Peyer's patch (tissue), 4 donors: ENCODE data around the gene KCNJ9. TPM values are rescaled to one million over a fixed set of nuclear protein-coding genes. Genes with fewer than 3 reads are reported as not detected.

ENCODE experiments used
- DNase-seq, 3 donors: peaks; one replicate each; pipeline ENCODE4 v3.0.0-alpha.2; 2017 to 2019
- H3K27ac ChIP-seq, 4 donors: fragments of 200-600 bp; sonication (generic); one replicate each; pipeline ENCODE4 v1.5.1; 2016 to 2019
- H3K27me3 ChIP-seq, 2 donors: fragments of 200-600 bp; sonication (generic); one replicate each; pipeline ENCODE4 v1.5.1; 2019
- H3K36me3 ChIP-seq, 3 donors: fragments of 200-600 bp; sonication (generic); one replicate each; pipeline ENCODE4 v1.5.1; 2016 to 2019
- H3K4me1 ChIP-seq, 4 donors: fragments of 200-600 bp; sonication (generic); one replicate each; pipeline ENCODE4 v1.5.1; 2016 to 2019
- H3K4me3 ChIP-seq, 4 donors: fragments of 200-600 bp; sonication (generic); 1 replicate in 3 of 4; 2 replicates in 1 of 4; pipeline ENCODE4 v1.5.1; 2016 to 2019; ENCODE audit warnings: mild to moderate bottlenecking in 1 of 4
- H3K9me3 ChIP-seq, 4 donors: fragments of 200-600 bp; sonication (generic); one replicate each; pipeline ENCODE4 v1.5.1; 2016 to 2019; ENCODE audit warnings: mild to moderate bottlenecking in 1 of 4
- CTCF ChIP-seq, 6 experiments: fragments of 450-650 bp in 4 of 6; fragments of 200-600 bp in 2 of 6; sonication (generic) in 1 of 6; IDR thresholded peaks; one replicate each; pipeline ENCODE4 v1.5.1; 2017 to 2019; ENCODE audit warnings: antibody characterized with exemption in 6 of 6, mild to moderate bottlenecking in 3 of 6, moderate library complexity in 1 of 6
- POLR2A ChIP-seq, 2 donors: fragments of 450-650 bp; IDR thresholded peaks; one replicate each; pipeline ENCODE4 v1.5.1; 2017; ENCODE audit warnings: antibody characterized with exemption in 2 of 2, mild to moderate bottlenecking in 2 of 2, moderate library complexity in 2 of 2
- total RNA-seq, 4 donors: library from RNA; depleted of rRNA; stranded (reverse); fragments of >200 nt; gene quantifications; one replicate each; pipeline ENCODE4 v1.1.0, GENCODE V29; 2016

Gene KCNJ9
- total RNA-seq, 4 donors from 2014 or later = not detected

GRCh38 chr1:160134791-160135572 lies 53.6 kb downstream of the KCNJ9 start:
- H3K4me3 ChIP-seq = no peak overlapping the region
- DNase-seq = no peak
- H3K9me3 ChIP-seq = no peaks in the 10 kb centered on the region
- TF ChIP-seq POLR2A (IDR thresholded peaks at IDR 0.05) (no peak), CTCF (IDR thresholded peaks at IDR 0.05) (no peak)
- H3K36me3 ChIP-seq = no peaks in the 10 kb centered on the region
- no peaks in the 10 kb centered on the region for H3K4me1 ChIP-seq
- H3K27me3 ChIP-seq = no peaks in the 10 kb centered on the region
- no peak overlapping the region for H3K27ac ChIP-seq

GRCh38 chr1:160136121-160136925 lies 55.0 kb downstream of the KCNJ9 start:
- Histone ChIP-seq H3K4me1 (no peaks in the 10 kb centered on the region), H3K36me3 (no peaks in the 10 kb centered on the region), H3K27ac (no peak overlapping the region), H3K9me3 (no peaks in the 10 kb centered on the region), H3K27me3 (no peaks in the 10 kb centered on the region), H3K4me3 (no peak overlapping the region)
- DNase-seq = no peak
- TF ChIP-seq CTCF (IDR thresholded peaks at IDR 0.05) (no peak), POLR2A (IDR thresholded peaks at IDR 0.05) (no peak)

GRCh38 chr1:160136926-160137200 lies 55.5 kb downstream of the KCNJ9 start:
- no peak for TF ChIP-seq CTCF (IDR thresholded peaks at IDR 0.05)
- no peak for TF ChIP-seq POLR2A (IDR thresholded peaks at IDR 0.05)
- Histone ChIP-seq H3K27ac (no peak overlapping the region), H3K27me3 (no peaks in the 10 kb centered on the region), H3K4me1 (no peaks in the 10 kb centered on the region), H3K4me3 (no peak overlapping the region), H3K9me3 (no peaks in the 10 kb centered on the region), H3K36me3 (no peaks in the 10 kb centered on the region)
- no peak for DNase-seq

GRCh38 chr1:160137216-160137862 lies 56.0 kb downstream of the KCNJ9 start:
- TF ChIP-seq CTCF (IDR thresholded peaks at IDR 0.05) (no peak), POLR2A (IDR thresholded peaks at IDR 0.05) (no peak)
- Histone ChIP-seq H3K27me3 (no peaks in the 10 kb centered on the region), H3K27ac (no peak overlapping the region), H3K4me1 (no peaks in the 10 kb centered on the region), H3K9me3 (no peaks in the 10 kb centered on the region), H3K36me3 (no peaks in the 10 kb centered on the region), H3K4me3 (no peak overlapping the region)
- DNase-seq = no peak

- H3K27me3 ChIP-seq = no peaks in the 10 kb centered on the region
- no peaks in the 10 kb centered on the region for H3K9me3 ChIP-seq
- DNase-seq = no peak
- H3K4me1 ChIP-seq = no peaks in the 10 kb centered on the region
- H3K4me3 ChIP-seq = no peak overlapping the region
- TF ChIP-seq CTCF (IDR thresholded peaks at IDR 0.05) = no peak
- TF ChIP-seq POLR2A (IDR thresholded peaks at IDR 0.05) = no peak
- H3K36me3 ChIP-seq = no peaks in the 10 kb centered on the region
- no peak overlapping the region for H3K27ac ChIP-seq
Observed at GRCh38 chr1:160139840-160140239, 58.5 kb downstream of the KCNJ9 start.

Other genes starting within 250 kb of the KCNJ9 start
- under 1 TPM in 1 of 4 donors, not detected in 3; 0.85 TPM for gene VSIG8, start 218.9 kb upstream of the KCNJ9 start, total RNA-seq
- gene CFAP45, start 181.4 kb upstream of the KCNJ9 start, total RNA-seq = 1 to 10 TPM in 1 of 4 donors, not detected in 3; 2.5 TPM
- 100 to 1,000 TPM; 120 to 304 (median 177) TPM for gene TAGLN2, start 156.0 kb upstream of the KCNJ9 start, total RNA-seq
- 100 to 1,000 TPM in 1 of 4 donors, 10 to 100 TPM in 2, 1 to 10 TPM in 1; 5.8 to 169 (median 40.6) TPM for gene IGSF9, start 135.9 kb upstream of the KCNJ9 start, total RNA-seq
- not detected for gene SLAMF9, start 127.3 kb upstream of the KCNJ9 start, total RNA-seq
- 1 to 10 TPM in 3 of 4 donors, under 1 TPM in 1; under 0.01 to 6.7 (median 5.5) TPM for gene PIGM, start 49.5 kb upstream of the KCNJ9 start, total RNA-seq
- not detected for gene KCNJ10, start 11.4 kb upstream of the KCNJ9 start, total RNA-seq
- gene IGSF8, start 17.1 kb downstream of the KCNJ9 start, total RNA-seq = 10 to 100 TPM; 20.6 to 65.3 (median 38.9) TPM
- gene ATP1A2, start 34.2 kb downstream of the KCNJ9 start, total RNA-seq = 1 to 10 TPM; 2.3 to 7.4 (median 6.0) TPM
- under 1 TPM in 1 of 4 donors, not detected in 3; 0.57 TPM for gene ATP1A4, start 70.1 kb downstream of the KCNJ9 start, total RNA-seq
- 1 to 10 TPM in 1 of 4 donors, not detected in 3; 2.6 TPM for gene CASQ1, start 109.0 kb downstream of the KCNJ9 start, total RNA-seq
- gene PEA15, start 123.8 kb downstream of the KCNJ9 start, total RNA-seq = 10 to 100 TPM; 10.2 to 34.7 (median 17.3) TPM
- 100 to 1,000 TPM; 121 to 359 (median 202) TPM for gene DCAF8, start 181.0 kb downstream of the KCNJ9 start, total RNA-seq
- gene PEX19, start 203.6 kb downstream of the KCNJ9 start, total RNA-seq = 10 to 100 TPM; 25.4 to 45.6 (median 40.2) TPM